ENCODE data around the gene BMERB1.
"Not testable (repeated sequence)": the region's sequence is repeated elsewhere in the genome, so short reads cannot be mapped to it uniquely, and the experiment has no call there.

Gene BMERB1

GRCh38 chr16:15593235-15593634 lies 158.8 kb downstream of the BMERB1 start:
- DNase-seq (ENCODE audit: low read depth in 2 of 2): no peak

DNA sequence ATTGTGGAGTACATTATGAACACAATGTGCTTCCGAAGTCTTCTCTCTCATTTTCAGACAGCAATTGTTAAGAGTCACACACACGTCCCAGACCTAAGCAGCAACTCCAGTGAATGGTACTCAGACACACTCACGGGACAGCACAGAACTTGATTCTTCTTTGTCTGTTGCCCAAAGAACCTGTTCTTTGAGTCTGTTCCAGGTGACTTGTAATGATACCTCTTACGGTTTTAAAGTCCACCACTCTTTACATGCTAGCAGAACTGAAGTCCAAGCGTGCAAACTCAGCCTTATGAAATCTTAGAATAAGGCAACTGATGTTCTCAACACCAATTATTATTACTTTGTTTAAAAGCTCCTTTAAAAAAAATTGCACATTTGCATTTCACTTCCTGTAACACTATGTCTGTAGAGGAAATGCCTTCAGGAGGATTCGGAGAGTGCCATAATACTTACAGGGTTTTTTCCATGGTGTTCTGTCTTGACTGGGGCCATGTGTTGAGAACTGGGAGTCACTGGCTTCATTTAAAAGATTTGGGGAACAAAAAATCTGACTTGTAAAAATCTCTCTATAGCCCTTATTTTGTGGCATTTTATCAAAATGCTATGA lies 160.4 kb downstream of the BMERB1 start:
- no peak for DNase-seq (ENCODE audit: low read depth in 2 of 2)

- no peak for DNase-seq (ENCODE audit: low read depth in 2 of 2)
These were observed 162.7 kb downstream of the BMERB1 start for GRCh38 chr16:15597135-15597534.

DNA sequence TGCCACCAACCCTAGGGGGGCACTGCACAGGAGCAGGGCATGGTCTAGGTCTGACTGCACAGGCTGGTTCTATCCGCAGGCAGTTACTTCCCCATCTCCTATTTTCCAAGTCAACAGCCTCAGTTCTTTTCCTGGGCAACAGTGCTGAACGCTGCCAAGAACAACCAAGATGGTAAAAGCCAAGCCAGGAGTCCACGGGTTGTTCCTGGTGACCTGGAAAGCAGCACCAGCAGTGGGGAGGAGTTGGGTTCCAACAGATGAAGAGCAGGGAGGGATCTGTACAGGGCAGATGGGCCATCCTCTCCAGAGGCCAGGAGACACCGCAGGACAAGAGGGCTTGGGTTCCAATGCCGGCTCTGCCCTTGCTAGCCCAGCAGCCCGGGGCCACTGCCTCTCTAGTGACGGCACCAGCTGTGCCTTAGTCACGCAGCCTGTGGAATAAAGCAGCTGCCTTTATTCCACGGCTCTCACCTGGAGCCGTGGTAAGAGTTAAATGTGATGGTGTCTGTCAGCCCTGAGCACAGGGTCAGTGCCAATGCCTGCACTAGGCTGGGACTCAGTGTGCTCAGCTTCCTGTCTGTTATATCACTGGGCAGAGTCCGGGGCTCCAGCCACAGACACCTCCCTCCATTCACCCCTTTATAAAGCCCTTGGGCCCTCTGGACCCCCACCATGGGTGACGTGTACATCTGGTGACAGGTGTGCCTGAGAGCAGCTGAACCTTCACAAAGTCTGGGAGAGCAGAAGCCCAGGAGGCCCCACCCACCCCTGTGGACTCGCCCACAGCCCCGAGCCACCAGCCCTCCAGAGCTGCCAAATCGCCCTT lies 163.6 kb downstream of the BMERB1 start:
- no peak for DNase-seq (ENCODE audit: low read depth in 2 of 2)

GRCh38 chr16:15598648-15599190 lies 164.3 kb downstream of the BMERB1 start:
- no peak for DNase-seq (ENCODE audit: low read depth in 2 of 2)

DNA sequence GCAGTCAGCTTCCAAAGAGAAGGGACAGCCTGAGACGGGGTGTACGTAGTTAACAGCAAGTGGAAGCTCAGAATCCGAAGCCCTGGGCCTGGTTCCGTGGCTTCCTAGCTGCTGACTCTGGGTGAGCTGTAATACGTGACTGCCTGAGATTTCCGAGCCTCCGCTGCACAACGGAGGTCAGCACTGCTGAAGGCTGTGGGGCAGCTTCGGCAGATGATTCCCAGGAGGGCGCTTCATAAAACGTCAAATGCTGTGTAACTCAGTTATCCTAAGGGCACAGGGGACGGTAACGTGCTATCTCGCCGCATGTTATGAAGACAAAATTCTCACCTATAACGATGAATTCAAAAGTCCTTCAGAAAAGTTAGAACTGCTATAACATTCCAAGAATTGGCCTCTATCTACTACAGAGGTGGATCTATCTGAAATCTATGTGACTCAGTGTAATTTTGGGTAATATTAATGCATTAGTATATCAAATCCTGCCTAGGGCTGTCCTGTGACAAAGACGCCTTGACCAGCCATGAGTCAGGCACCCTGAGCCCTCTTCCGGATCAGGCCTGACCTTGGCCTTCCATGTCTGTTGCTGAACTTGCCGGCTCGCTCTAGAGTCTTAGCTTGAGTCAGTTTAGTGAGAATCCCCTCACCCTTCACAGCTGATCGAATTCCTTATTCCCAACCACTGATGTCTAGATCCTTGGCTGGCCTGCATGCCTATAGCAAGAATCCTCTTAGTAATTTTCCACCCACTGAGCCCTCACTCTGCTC lies 165.1 kb downstream of the BMERB1 start:
- no peak for DNase-seq (ENCODE audit: low read depth in 2 of 2)

- DNase-seq (ENCODE audit: low read depth in 2 of 2): no peak
These were observed 167.0 kb downstream of the BMERB1 start for GRCh38 chr16:15601212-15601879.

GRCh38 chr16:15602285-15603044 lies 168.1 kb downstream of the BMERB1 start:
- DNase-seq (ENCODE audit: low read depth in 2 of 2): no peak

DNA sequence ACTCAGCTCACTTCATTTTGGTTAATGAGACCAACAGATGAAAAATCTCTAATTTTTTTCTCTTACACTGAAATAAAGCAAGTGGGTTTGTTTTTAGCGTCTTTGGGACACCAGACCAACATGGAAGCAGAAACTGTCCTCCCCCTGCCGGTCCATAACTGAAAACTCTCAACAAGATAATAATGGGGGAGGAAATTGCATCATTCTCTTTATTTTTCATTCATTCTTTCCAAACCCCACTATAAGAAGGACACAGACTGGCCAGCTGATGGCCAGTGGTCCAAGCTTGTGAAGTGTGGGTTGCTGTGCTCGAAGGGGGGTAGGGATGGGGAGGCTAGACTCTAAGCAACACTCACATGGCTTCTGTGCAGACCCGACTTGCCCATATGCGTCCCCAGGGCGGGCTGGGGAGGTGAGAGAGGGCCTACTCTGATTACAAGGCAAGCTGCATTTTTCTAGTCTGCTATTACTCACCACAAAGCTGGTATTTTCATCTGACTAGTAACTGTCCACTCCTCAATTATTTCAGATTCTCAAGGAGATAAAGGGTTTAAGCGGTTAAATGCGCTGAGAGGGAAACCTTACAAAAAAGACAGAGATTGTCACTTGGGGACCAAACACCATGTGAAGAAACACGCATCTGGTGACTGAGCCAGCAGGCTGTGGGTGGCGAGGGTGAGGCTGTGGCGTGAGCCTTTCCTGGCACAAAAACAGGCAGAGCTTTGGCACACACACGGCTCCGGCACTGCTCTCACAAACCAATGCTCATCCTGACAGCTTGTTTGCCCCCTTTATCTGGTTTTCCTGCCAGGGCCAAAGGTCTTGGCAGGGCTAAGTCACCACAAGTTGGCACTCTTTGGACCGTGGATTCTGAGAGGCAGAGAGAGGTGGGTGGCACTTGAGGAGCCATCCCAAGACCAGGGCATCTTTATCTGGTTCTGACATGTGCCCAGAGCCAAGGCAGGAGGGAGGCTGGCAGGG lies 170.4 kb downstream of the BMERB1 start:
- no peak for DNase-seq (ENCODE audit: low read depth in 2 of 2)

GRCh38 chr16:15605839-15606517 lies 171.6 kb downstream of the BMERB1 start:
- DNase-seq (ENCODE audit: low read depth in 2 of 2): no peak

DNA sequence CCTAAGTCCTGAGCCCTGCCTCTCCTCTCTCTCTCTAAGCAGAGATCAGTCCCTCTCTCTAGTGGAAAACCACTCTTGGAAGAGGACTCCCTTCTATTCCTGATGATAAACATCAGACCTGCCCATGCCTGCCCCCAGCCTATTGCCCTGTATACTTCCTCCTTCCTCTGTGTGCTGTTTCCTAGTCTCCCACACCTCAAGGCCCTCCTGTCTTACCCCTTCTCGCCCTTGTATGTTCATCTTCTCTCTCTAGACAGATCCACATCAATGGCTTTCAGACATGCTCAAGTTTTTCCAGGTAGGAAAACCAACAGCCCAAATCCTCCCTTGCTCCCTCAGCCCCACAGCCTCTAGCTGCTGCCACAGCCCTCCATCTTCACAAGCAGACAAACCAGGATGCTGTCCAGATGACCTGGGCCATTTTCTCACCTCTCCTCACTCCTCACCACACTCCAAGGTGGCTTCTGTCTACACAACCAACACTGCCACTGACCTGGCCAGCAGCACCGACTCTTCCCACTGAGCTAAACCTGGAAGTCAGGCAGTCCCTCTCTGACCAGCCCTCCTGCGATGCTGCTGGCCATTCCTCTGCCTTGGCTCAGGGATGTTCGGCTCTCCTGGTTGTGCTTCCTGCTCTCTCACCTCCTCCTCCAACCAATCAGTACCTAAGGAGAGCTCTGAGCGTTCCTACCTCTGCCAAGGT lies 172.3 kb downstream of the BMERB1 start:
- DNase-seq (ENCODE audit: low read depth in 2 of 2): no peak

GRCh38 chr16:15607221-15607699 lies 172.9 kb downstream of the BMERB1 start:
- DNase-seq (ENCODE audit: low read depth in 2 of 2): not testable (repeated sequence)

- DNase-seq (ENCODE audit: low read depth in 2 of 2): no peak
These were observed 173.5 kb downstream of the BMERB1 start for GRCh38 chr16:15607700-15608396.

GRCh38 chr16:15608398-15609285 lies 174.3 kb downstream of the BMERB1 start:
- no peak for DNase-seq (ENCODE audit: low read depth in 2 of 2)

GRCh38 chr16:15609286-15609649 lies 174.9 kb downstream of the BMERB1 start:
- no peak for DNase-seq (ENCODE audit: low read depth in 2 of 2)

DNA sequence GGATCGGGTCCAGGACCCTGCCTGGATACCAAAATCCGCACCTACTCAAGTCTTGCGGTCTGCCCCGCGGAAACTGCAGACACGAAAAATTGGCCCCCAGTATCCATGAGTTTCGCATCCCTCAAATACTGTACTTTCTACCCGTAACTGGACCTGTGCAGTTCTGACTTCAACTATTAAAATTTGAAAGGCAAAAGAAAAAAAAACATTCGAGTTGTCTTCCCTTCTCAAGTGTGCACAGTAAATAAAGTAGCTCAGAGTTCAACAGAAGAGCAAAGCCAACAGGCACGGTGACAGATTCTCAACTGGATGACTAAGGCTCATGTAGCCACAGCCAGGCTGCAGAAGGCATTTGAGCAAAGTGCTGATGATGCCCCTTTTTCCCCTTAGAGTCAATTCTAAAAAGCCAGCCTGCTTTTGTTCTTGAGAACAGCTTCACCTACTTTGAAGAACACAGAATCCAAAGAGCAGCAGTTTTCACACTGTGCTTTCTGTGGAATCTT lies 176.0 kb downstream of the BMERB1 start:
- DNase-seq (ENCODE audit: low read depth in 2 of 2): no peak

DNA sequence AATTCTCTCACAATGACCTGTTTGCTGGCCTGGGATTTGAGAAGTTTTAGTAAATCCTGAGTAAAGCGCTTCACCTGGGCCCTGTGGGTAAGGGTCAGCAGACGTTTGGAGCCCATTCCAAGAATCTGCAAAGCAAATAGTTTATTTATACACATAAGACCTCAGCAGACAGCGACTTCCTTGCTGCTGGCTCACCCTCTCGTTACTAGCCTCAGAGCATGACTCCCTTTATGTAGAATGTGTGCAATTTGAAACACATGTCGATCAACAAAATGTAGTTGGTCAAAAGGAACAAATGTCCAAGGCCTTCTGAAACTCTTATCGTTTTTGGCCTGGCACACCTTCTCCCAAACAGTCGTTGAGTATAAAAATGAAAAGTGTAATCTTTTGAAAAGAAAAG lies 177.2 kb downstream of the BMERB1 start:
- DNase-seq (ENCODE audit: low read depth in 2 of 2): no peak
